Keratinocyte (primary cell): ENCODE results near the gene TMEM61.

Experiments
- EZH2 ChIP-seq: IDR thresholded peaks from one replicate; pipeline ENCODE4 v1.6.1; 2012; ENCODE audit warnings: inconsistent platforms, mild to moderate bottlenecking, low read length, moderate library complexity
- TF ChIP-seq, protein P1 (sequence below), 3 experiments: IDR thresholded peaks in 1 of 3; conservative IDR thresholded peaks in 1 of 3; optimal IDR thresholded peaks in 1 of 3; 2 replicates in 2 of 3; 3 replicates in 1 of 3; pipeline versions ENCODE3 to v1.5.1; 2011; ENCODE audit warnings: low read length in 3 of 3, mild to moderate bottlenecking in 3 of 3, moderate library complexity in 2 of 3, control low read depth in 1 of 3, inconsistent platforms in 1 of 3; ENCODE audit not compliant: insufficient read depth in 2 of 3; ENCODE audit errors: extremely low read depth in 1 of 3

DNA sequence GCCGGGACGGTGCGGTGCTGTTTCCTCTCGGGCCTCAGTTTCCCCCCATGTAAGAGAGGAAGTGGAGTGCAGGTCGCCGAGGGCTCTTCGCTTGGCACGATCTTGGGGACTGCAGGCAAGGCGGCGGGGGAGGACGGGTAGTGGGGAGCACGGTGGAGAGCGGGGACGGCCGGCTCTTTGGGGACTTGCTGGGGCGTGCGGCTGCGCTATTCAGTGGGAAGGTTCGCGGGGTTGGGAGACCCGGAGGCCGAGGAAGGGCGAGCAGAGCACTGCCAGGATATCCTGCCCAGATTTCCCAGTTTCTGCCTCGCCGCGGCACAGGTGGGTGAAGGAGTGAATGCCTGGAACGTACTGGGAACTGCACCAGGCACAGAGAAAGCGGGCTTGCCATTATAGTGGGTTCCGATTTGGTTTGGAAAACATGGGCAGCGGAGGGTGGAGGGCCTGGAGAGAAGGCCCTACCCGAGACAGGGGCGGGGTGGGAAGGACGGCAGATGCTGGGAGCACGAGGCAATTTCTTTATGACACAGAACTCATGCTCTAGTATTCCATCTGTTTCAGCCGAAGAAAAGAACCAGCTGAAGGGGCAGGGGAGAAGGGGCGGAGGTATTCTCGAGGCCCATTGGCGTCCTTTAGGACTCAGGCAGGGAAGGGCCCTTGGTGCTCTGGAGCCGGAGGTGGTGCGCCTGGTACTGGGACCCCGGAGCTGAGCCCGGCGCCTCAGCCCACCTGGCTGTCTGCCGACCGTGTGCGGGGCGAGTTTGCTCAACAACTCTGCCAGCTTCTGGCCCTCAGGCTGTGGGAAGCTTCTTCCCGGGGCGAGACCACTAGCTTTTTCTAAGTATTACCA is 59.9 kb downstream of the TMEM61 start:
- TF ChIP-seq, protein P1, sequence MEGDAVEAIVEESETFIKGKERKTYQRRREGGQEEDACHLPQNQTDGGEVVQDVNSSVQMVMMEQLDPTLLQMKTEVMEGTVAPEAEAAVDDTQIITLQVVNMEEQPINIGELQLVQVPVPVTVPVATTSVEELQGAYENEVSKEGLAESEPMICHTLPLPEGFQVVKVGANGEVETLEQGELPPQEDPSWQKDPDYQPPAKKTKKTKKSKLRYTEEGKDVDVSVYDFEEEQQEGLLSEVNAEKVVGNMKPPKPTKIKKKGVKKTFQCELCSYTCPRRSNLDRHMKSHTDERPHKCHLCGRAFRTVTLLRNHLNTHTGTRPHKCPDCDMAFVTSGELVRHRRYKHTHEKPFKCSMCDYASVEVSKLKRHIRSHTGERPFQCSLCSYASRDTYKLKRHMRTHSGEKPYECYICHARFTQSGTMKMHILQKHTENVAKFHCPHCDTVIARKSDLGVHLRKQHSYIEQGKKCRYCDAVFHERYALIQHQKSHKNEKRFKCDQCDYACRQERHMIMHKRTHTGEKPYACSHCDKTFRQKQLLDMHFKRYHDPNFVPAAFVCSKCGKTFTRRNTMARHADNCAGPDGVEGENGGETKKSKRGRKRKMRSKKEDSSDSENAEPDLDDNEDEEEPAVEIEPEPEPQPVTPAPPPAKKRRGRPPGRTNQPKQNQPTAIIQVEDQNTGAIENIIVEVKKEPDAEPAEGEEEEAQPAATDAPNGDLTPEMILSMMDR (optimal IDR thresholded peaks at IDR 0.05 in 1 of 3, IDR thresholded peaks at IDR 0.05 in 1 of 3, conservative IDR thresholded peaks at IDR 0.05 in 1 of 3; ENCODE audit: extremely low read depth in 1 of 3, insufficient read depth in 2 of 3, low read length in 3 of 3), result no peak
- no peak for TF ChIP-seq EZH2
